MM.1S (cell line): Measurements from ENCODE around the gene KHSRP.

ENCODE experiments used
- DNase-seq: peaks from one replicate; pipeline ENCODE4 v3.0.0-alpha.2; 2015
- H2AFZ ChIP-seq: fragments of 300-600 bp; sonication (generic); 2 replicates; pipeline ENCODE4 v1.6.0; 2016; ENCODE audit warnings: antibody characterized with exemption, low read length
- H3F3A ChIP-seq: fragments of 300-600 bp; sonication (generic); 2 replicates; pipeline ENCODE4 v1.6.1; 2016; ENCODE audit warnings: mild to moderate bottlenecking, antibody characterized with exemption, low read length, moderate library complexity, mixed read lengths; ENCODE audit not compliant: insufficient read depth
- H3K27ac ChIP-seq: fragments of 300-600 bp; sonication (generic); 2 replicates; pipeline ENCODE4 v1.5.1; 2016; ENCODE audit warnings: mild to moderate bottlenecking, low read length
- H3K27me3 ChIP-seq: fragments of 300-600 bp; sonication (generic); replicated peaks from 2 replicates; pipeline ENCODE4 v1.6.0; 2016; ENCODE audit warnings: low read length; ENCODE audit not compliant: insufficient read depth
- H3K36me3 ChIP-seq: fragments of 300-600 bp; sonication (generic); replicated peaks from 2 replicates; pipeline ENCODE4 v1.6.1; 2016; ENCODE audit warnings: mild to moderate bottlenecking, low read length, mixed read lengths; ENCODE audit not compliant: insufficient read depth
- H3K4me1 ChIP-seq: fragments of 300-600 bp; sonication (generic); 2 replicates; pipeline ENCODE4 v1.6.1; 2016; ENCODE audit warnings: low read length, mixed read lengths
- H3K4me2 ChIP-seq: fragments of 300-600 bp; sonication (generic); 2 replicates; pipeline ENCODE4 v1.6.0; 2016; ENCODE audit warnings: low read depth, low read length
- H3K4me3 ChIP-seq: fragments of 300-600 bp; sonication (generic); 2 replicates; pipeline ENCODE4 v1.5.1; 2016; ENCODE audit warnings: low read length, mixed read lengths
- H3K79me2 ChIP-seq: fragments of 300-600 bp; sonication (generic); 2 replicates; pipeline ENCODE4 v1.6.1; 2016; ENCODE audit warnings: mixed run types, low read length, mixed read lengths
- H3K9ac ChIP-seq: fragments of 300-600 bp; sonication (generic); 2 replicates; pipeline ENCODE4 v1.6.1; 2016; ENCODE audit warnings: low read length, mixed read lengths
- H3K9me2 ChIP-seq: fragments of 300-600 bp; sonication (generic); replicated peaks from 2 replicates; pipeline ENCODE4 v1.6.1; 2016; ENCODE audit warnings: mild to moderate bottlenecking, low read length, mixed read lengths; ENCODE audit not compliant: insufficient read depth
- H3K9me3 ChIP-seq: fragments of 300-600 bp; sonication (generic); replicated peaks from 2 replicates; pipeline ENCODE4 v1.6.1; 2016; ENCODE audit warnings: mild to moderate bottlenecking, low read length, mixed read lengths; ENCODE audit not compliant: insufficient read depth
- H4K20me1 ChIP-seq: fragments of 300-600 bp; sonication (generic); 2 replicates; pipeline ENCODE4 v1.6.1; 2016; ENCODE audit warnings: mild to moderate bottlenecking, low read length, moderate library complexity, mixed read lengths; ENCODE audit not compliant: insufficient read depth
- CTCF ChIP-seq: fragments of 300-600 bp; sonication (generic); IDR thresholded peaks from 2 replicates; pipeline ENCODE4 v1.5.1; 2016; ENCODE audit warnings: antibody characterized with exemption, low read length, mixed read lengths
- EZH2 ChIP-seq: fragments of 300-600 bp; sonication (generic); optimal IDR thresholded peaks from 2 replicates; pipeline ENCODE3; 2017; ENCODE audit warnings: low read depth, mild to moderate bottlenecking, antibody characterized with exemption, low read length, mixed read lengths
- EZH2phosphoT487 ChIP-seq: fragments of 300-600 bp; sonication (generic); IDR thresholded peaks from 2 replicates; pipeline ENCODE4 v1.6.1; 2018; ENCODE audit warnings: antibody characterized with exemption, low read length

Gene KHSRP

DNA sequence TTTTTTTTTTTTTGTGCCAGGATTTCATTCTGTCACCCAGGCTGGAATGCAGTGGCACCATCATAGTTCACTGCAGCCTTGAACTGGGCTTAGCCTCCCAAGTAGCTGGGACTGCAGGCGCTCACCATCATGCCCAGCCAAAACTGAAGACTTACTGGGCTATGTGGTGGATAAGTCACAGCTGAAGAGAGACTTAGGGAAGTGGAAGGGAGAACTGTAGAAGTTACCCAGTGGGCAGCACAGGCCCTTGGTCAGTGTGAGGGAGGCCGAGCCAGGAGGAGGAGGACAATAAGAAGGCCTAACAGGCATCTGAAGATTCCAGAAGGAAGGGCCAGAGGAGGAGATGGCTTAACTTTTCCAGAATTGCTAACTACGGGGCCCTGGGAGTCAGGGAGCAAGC is 44.9 kb downstream of the KHSRP start:
- Histone ChIP-seq H2AFZ (no peak overlapping the region), H3K36me3 (no peaks in the 10 kb centered on the region; the same call in none of the 2 replicates)

DNA sequence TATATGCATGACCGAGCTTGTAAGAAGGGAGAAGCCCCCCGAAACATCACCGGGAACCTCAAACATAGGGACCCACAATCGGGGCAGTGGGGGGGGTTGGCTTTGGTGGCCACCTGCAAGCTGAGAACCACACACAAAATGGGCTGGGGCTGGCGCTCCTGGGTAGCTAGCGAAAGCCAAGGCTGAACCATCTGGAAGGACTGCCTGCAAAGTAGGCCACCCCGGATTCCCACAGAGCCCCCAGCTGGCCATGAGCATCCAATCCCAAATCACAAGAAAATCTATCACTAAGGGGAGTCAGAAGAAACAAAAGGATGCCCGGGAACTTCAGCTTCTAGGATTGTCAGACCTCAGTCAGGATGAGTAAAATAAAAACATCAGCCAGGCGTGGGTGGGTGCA is 46.1 kb downstream of the KHSRP start:
- no peak overlapping the region for H2AFZ ChIP-seq
- H3K4me1 ChIP-seq, result peaks cover 5% of the 10 kb centered on the region; the same call in 1 of the 2 replicates
- 0 out of 2 replicates have a peak, but pooled peaks cover 2% of the 10 kb centered on the region for H3F3A ChIP-seq
- no peaks in the 10 kb centered on the region for H4K20me1 ChIP-seq
- H3K27me3 ChIP-seq, result no peaks in the 10 kb centered on the region
- H3K9me3 ChIP-seq, result no peaks in the 10 kb centered on the region
- H3K9ac ChIP-seq, result no peak overlapping the region
- H3K79me2 ChIP-seq, result peaks cover 8% of the 10 kb centered on the region; the same call in 1 of the 2 replicates
- no peak overlapping the region for H3K27ac ChIP-seq
- no peaks in the 10 kb centered on the region for H3K9me2 ChIP-seq
- TF ChIP-seq EZH2 (no peak), CTCF (no peak), EZH2phosphoT487 (no peak)
- H3K4me3 ChIP-seq, result no peak overlapping the region
- no peak for DNase-seq
- H3K36me3 ChIP-seq, result no peaks in the 10 kb centered on the region; the same call in none of the 2 replicates
- H3K4me2 ChIP-seq, result no peak overlapping the region

More for the DNA sequence above, 44.9 kb downstream of the KHSRP start:
- Histone ChIP-seq H4K20me1 (no peaks in the 10 kb centered on the region), H3K4me1 (no peaks in the 10 kb centered on the region), H3K4me2 (no peak overlapping the region), H3K9me3 (no peaks in the 10 kb centered on the region), H3K9me2 (no peaks in the 10 kb centered on the region), H3K4me3 (no peak overlapping the region), H3K27ac (no peak overlapping the region), H3F3A (0 out of 2 replicates have a peak, but pooled peaks cover 2% of the 10 kb centered on the region), H3K79me2 (no peaks in the 10 kb centered on the region), H3K27me3 (no peaks in the 10 kb centered on the region), H3K9ac (no peak overlapping the region)
- no peak for DNase-seq
- no peak for TF ChIP-seq CTCF
- no peak for TF ChIP-seq EZH2
- TF ChIP-seq EZH2phosphoT487, result no peak

GRCh38 chr19:6378041-6378440 is 46.6 kb downstream of the KHSRP start:
- Histone ChIP-seq H4K20me1 (no peaks in the 10 kb centered on the region), H3K36me3 (no peaks in the 10 kb centered on the region; the same call in none of the 2 replicates), H3K9me2 (no peaks in the 10 kb centered on the region), H3K27ac (no peak overlapping the region), H3K4me3 (no peak overlapping the region), H3K4me2 (no peak overlapping the region), H3K9ac (no peak overlapping the region), H3F3A (0 out of 2 replicates have a peak, but pooled peaks cover 2% of the 10 kb centered on the region), H2AFZ (no peak overlapping the region), H3K27me3 (no peaks in the 10 kb centered on the region), H3K4me1 (peaks cover 5% of the 10 kb centered on the region; the same call in 1 of the 2 replicates), H3K79me2 (peaks cover 8% of the 10 kb centered on the region; the same call in 1 of the 2 replicates), H3K9me3 (no peaks in the 10 kb centered on the region)
- DNase-seq, result no peak
- TF ChIP-seq EZH2phosphoT487 (no peak), EZH2 (no peak), CTCF (no peak)
